PC-9 (cell line): ENCODE measurements around the gene KIAA0040. TPM values are rescaled to one million over a fixed set of nuclear protein-coding genes. Genes with fewer than 3 reads are reported as not detected.

Source experiments
- BruUV-seq: library from RNA; stranded (reverse); fragments of 400-500 nt; replicated peaks from 2 replicates; lab custom pipeline; 2021; lab: Mats Ljungman, UMichigan
- CTCF ChIA-PET: fragments of 300-600 bp; sonication (Branson Sonifier 250); formaldehyde crosslinking; loops from one replicate; lab custom pipeline; 2022; ENCODE audit warnings: antibody characterized with exemption; lab: Charles Lee
- POLR2A ChIA-PET: fragments of 300-600 bp; sonication (Branson Sonifier 250); formaldehyde crosslinking; loops from one replicate; lab custom pipeline; 2022; ENCODE audit warnings: antibody characterized with exemption; ENCODE audit not compliant: unreplicated experiment; lab: Charles Lee
- DNase-seq, 2 experiments: peaks; one replicate each; pipeline versions ENCODE4 v3.0.0 to v3.0.0-alpha.2; 2015 to 2022; ENCODE audit warnings: mixed read lengths in 1 of 2
- H2AFZ ChIP-seq: fragments of 200-600 bp; sonication (generic); 2 replicates; pipeline ENCODE4 v1.8.1; 2017; ENCODE audit warnings: antibody characterized with exemption
- H3F3A ChIP-seq: fragments of 200-600 bp; sonication (generic); 2 replicates; pipeline ENCODE4 v1.8.1; 2017; ENCODE audit warnings: antibody characterized with exemption, mild to moderate bottlenecking, low read depth; ENCODE audit not compliant: insufficient read depth
- H3K27ac ChIP-seq: fragments of 200-600 bp; sonication (generic); 2 replicates; pipeline ENCODE4 v1.6.1; 2016; ENCODE audit warnings: mixed run types
- H3K27me3 ChIP-seq: fragments of 200-600 bp; sonication (generic); 2 replicates; pipeline ENCODE4 v1.6.1; 2016; ENCODE audit warnings: low read depth, mixed run types; ENCODE audit not compliant: insufficient read depth
- H3K36me3 ChIP-seq: fragments of 200-600 bp; sonication (generic); 2 replicates; pipeline ENCODE4 v1.6.1; 2016; ENCODE audit warnings: low read depth, mixed run types
- H3K4me1 ChIP-seq: fragments of 200-600 bp; sonication (generic); replicated peaks from 2 replicates; pipeline ENCODE4 v1.6.1; 2016; ENCODE audit warnings: mixed run types; ENCODE audit not compliant: insufficient read depth
- H3K4me2 ChIP-seq: fragments of 200-600 bp; sonication (generic); 2 replicates; pipeline ENCODE4 v1.6.1; 2017; ENCODE audit warnings: mixed run types
- H3K4me3 ChIP-seq: fragments of 200-600 bp; sonication (generic); 2 replicates; pipeline ENCODE4 v1.6.1; 2016; ENCODE audit warnings: mixed run types
- H3K79me2 ChIP-seq: fragments of 200-600 bp; sonication (generic); 2 replicates; pipeline ENCODE4 v1.6.1; 2017; ENCODE audit warnings: low read depth, mixed run types
- H3K9me2 ChIP-seq: fragments of 200-600 bp; sonication (generic); 2 replicates; pipeline ENCODE4 v1.8.1; 2017; ENCODE audit warnings: mild to moderate bottlenecking; ENCODE audit not compliant: insufficient read depth
- H3K9me3 ChIP-seq: fragments of 200-600 bp; sonication (generic); 2 replicates; pipeline ENCODE4 v1.8.1; 2016; ENCODE audit warnings: low read depth; ENCODE audit not compliant: insufficient read depth
- H4K20me1 ChIP-seq: fragments of 200-600 bp; sonication (generic); 2 replicates; pipeline ENCODE4 v1.8.1; 2017; ENCODE audit not compliant: insufficient read depth
- CTCF ChIP-seq: fragments of 200-600 bp; sonication (generic); conservative IDR thresholded peaks from 2 replicates; pipeline ENCODE4 v1.6.1; 2017; ENCODE audit warnings: mixed run types, antibody characterized with exemption, mild to moderate bottlenecking, moderate library complexity
- EZH2 ChIP-seq: fragments of 200-600 bp; sonication (generic); IDR thresholded peaks from 2 replicates; pipeline ENCODE4 v1.8.0; 2017; ENCODE audit warnings: antibody characterized with exemption, low read depth
- intact Hi-C: fragments of 100-400 bp; cut with micrococcal nuclease; formaldehyde crosslinking; loops from one replicate; pipeline ENCODE4 v1.10.0; 2022; ENCODE audit not compliant: unreplicated experiment
- total RNA-seq: library from RNA; stranded (reverse); gene quantifications from 2 replicates; pipeline ENCODE4 v1.2.3, GENCODE V29; 2021

KIAA0040 gene
- total RNA-seq, 1 experiment from 2014 or later = 8.8 TPM

- H3K27me3 ChIP-seq = no peaks in the 10 kb centered on the region
- H3K9me2 ChIP-seq = no peaks in the 10 kb centered on the region
- no peak overlapping the region for H3K4me2 ChIP-seq
- intact Hi-C loops = no loop called here
- H3K27ac ChIP-seq = no peak overlapping the region
- H3F3A ChIP-seq = no peaks in the 10 kb centered on the region
- no peak overlapping the region for H2AFZ ChIP-seq
- no peaks in the 10 kb centered on the region for H3K9me3 ChIP-seq
- CTCF ChIA-PET = no interaction called here
- 0 out of 2 replicates have a peak, but pooled peaks cover 3% of the 10 kb centered on the region for H3K36me3 ChIP-seq
- peaks cover 12% of the 10 kb centered on the region for H3K79me2 ChIP-seq
- 0 out of 2 replicates have a peak, but pooled peaks cover 2% of the 10 kb centered on the region for H4K20me1 ChIP-seq
- POLR2A ChIA-PET = no interaction called here
- no peak for TF ChIP-seq EZH2
- TF ChIP-seq CTCF = no peak
- H3K4me1 ChIP-seq = peaks cover 8% of the 10 kb centered on the region
- DNase-seq = no peak
- BruUV-seq = no TSS peak
- no peak overlapping the region for H3K4me3 ChIP-seq
These were observed 6.7 kb downstream of the KIAA0040 start for GRCh38 chr1:175185903-175186302.

DNA sequence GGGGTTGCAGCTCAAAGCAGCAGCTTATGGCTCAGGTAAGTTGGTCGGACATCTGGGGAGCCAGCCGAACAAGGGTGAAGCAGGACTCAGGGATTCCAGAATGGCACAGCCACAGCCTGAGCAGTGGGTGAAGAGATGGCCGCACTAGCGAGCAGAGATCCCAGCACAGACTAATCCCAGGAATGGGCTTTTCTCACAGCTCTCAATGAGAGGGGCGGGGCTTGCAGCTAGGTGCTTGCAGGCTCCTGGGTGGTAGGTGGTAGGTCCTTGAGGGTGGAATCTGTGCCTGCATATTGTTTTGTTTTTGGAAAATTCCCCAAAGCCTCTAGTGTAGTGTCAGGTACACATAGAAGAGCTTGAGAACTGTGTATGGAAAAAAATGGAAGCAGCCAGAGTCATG, 9.0 kb downstream of the KIAA0040 start:
- Histone ChIP-seq H2AFZ (no peak overlapping the region), H3K4me2 (no peak overlapping the region), H3K27ac (no peak overlapping the region), H3K27me3 (no peaks in the 10 kb centered on the region), H3K4me3 (no peak overlapping the region), H3F3A (no peaks in the 10 kb centered on the region), H3K9me3 (no peaks in the 10 kb centered on the region), H3K9me2 (no peaks in the 10 kb centered on the region), H3K79me2 (no peaks in the 10 kb centered on the region), H3K36me3 (no peaks in the 10 kb centered on the region), H4K20me1 (0 out of 2 replicates have a peak, but pooled peaks cover 2% of the 10 kb centered on the region), H3K4me1 (no peaks in the 10 kb centered on the region)
- intact Hi-C loops = no loop called here
- CTCF ChIA-PET = no interaction called here
- POLR2A ChIA-PET = no interaction called here
- TF ChIP-seq CTCF = no peak
- TF ChIP-seq EZH2 = no peak
- BruUV-seq = no TSS peak
- no peak for DNase-seq

GRCh38 chr1:175182201-175182746, 10.3 kb downstream of the KIAA0040 start:
- Histone ChIP-seq H4K20me1 (0 out of 2 replicates have a peak, but pooled peaks cover 2% of the 10 kb centered on the region), H3K27me3 (no peaks in the 10 kb centered on the region), H3K9me2 (no peaks in the 10 kb centered on the region), H3K36me3 (no peaks in the 10 kb centered on the region), H3K79me2 (no peaks in the 10 kb centered on the region), H3K9me3 (no peaks in the 10 kb centered on the region), H3F3A (no peaks in the 10 kb centered on the region), H2AFZ (no peak overlapping the region), H3K4me1 (no peaks in the 10 kb centered on the region), H3K4me3 (no peak overlapping the region), H3K27ac (no peak overlapping the region), H3K4me2 (no peak overlapping the region)
- POLR2A ChIA-PET = no interaction called here
- DNase-seq = no peak
- CTCF ChIA-PET = no interaction called here
- no peak for TF ChIP-seq CTCF
- TF ChIP-seq EZH2 = no peak
- intact Hi-C loops = no loop called here
- no TSS peak for BruUV-seq
